ENCODE measurements around the gene RNF157. TPM values are rescaled to one million over a fixed set of nuclear protein-coding genes. Genes with fewer than 3 reads are reported as not detected.

The RNF157 gene
- total and polyA plus RNA-seq, 9 of the 15 experiments (the other 6 are each of a cell fraction or from before 2014, with no cell fraction given), result 8.1 to 31.7 (median 20.8) TPM

- Histone ChIP-seq H3K4me1 (replicated peaks in 1 of 2; ENCODE audit: control insufficient read depth in 2 of 2, insufficient read depth in 2 of 2, low read length in 2 of 2) (peaks cover 41 to 55% of the 10 kb centered on the region in 2 experiments), H3K36me3 (ENCODE audit: control insufficient read depth, insufficient read depth, low read length) (peaks cover 38% of the 10 kb centered on the region; the same call in 2 of the 3 replicates), H3K27ac (ENCODE audit: extremely low read depth, low read depth, low read length) (peak overlapping the region; percentile 91), H3K9me1 (ENCODE audit: control insufficient read depth, insufficient read depth, low read length) (no peaks in the 10 kb centered on the region), H3K27me3 (ENCODE audit: control insufficient read depth in 2 of 2, insufficient read depth in 2 of 2, low read length in 2 of 2) (no peaks in the 10 kb centered on the region), H3K9me3 (replicated peaks; ENCODE audit: control insufficient read depth, insufficient read depth, low read depth, low read length) (no peaks in the 10 kb centered on the region), H4K20me1 (replicated peaks; ENCODE audit: control insufficient read depth, insufficient read depth, low read length) (no peaks in the 10 kb centered on the region), H3K4me2 (ENCODE audit: insufficient read depth, low read length) (peak overlapping the region; percentile 73), H3K9ac (ENCODE audit: insufficient read depth in 1 of 2, low read depth in 2 of 2, low read length in 2 of 2) (peak overlapping the region; percentile 74 to 77; a peak in 3 of 4 replicates), H2AFZ (ENCODE audit: low read depth, low read length) (peak overlapping the region; percentile 84), H3K4me3 (no peak overlapping the region), H3K79me2 (ENCODE audit: control insufficient read depth, insufficient read depth, low read length) (peaks cover 36% of the 10 kb centered on the region)
- BruUV-seq (replicated peaks), result no TSS peak
- in situ Hi-C loops (cut with MboI) (loop anchor here (5.0 kb wide), 1 partner anchor 67 kb away; no protein-coding TSS in a partner anchor), intact Hi-C loops (cut with micrococcal nuclease) (loop anchor here (2.0 to 5.0 kb wide), 2 partner anchors 39 to 72 kb away; partner anchors contain the start of gene UBALD2)
- FAIRE-seq (no peak), DNase-seq (ENCODE audit: extremely low read depth in 1 of 4, low spot score in 3 of 4) (peak in 3 of 4 experiments; percentile 44 to 54 (median 47)), ATAC-seq (peak; percentile 72)
- ChIA-PET CTCF (ENCODE audit: low intra/inter-chr PET ratio) (no interaction called here), POLR2A (interaction anchor here (0.6 to 1.9 kb wide), 12 partner anchors 9 to 415 kb away, joined by 3 to 7 read pairs (median 4); no protein-coding TSS in a partner anchor)
- WGBS (ENCODE audit: insufficient coverage, low coverage, missing lambda C conversion rate), result 36% methylated on average over 12 of the region's 12 CpGs
- TF ChIP-seq HES1 (IDR thresholded peaks at IDR 0.05; ENCODE audit: low read depth) (0 out of 2 replicates have a peak, but pooled peaks have one; percentile 13), POLR2B (IDR thresholded peaks at IDR 0.05; ENCODE audit: low read depth, partially characterized antibody) (no peak), ZNF740 (CRISPR knock-in tag; IDR thresholded peaks at IDR 0.05) (no peak), ZNF740 (tag; IDR thresholded peaks at IDR 0.05) (no peak), ID3 (CRISPR knock-in tag; IDR thresholded peaks at IDR 0.05) (no peak), ID3 (tag; IDR thresholded peaks at IDR 0.05) (no peak), PRDM10 (IDR thresholded peaks at IDR 0.05; ENCODE audit: partially characterized antibody) (no peak), ZNF609 (CRISPR knock-in tag; IDR thresholded peaks at IDR 0.05; ENCODE audit: borderline replicate concordance) (no peak)
These were observed 44.8 kb downstream of the RNF157 start for GRCh38 chr17:76195281-76196096.
